ENCODE measurements around the gene CLASP1. TPM values are rescaled to one million over a fixed set of nuclear protein-coding genes. Genes with fewer than 3 reads are reported as not detected.
A peak's percentile ranks its signal among the peaks of the same experiment; 100 is the strongest.

The CLASP1 gene
- total RNA-seq, 2 experiments from 2014 or later: 62.3 to 76.1 TPM

- no peaks in the 10 kb centered on the region for H3K9me3 Mint-ChIP-seq (ENCODE audit: low read depth)
- no peak overlapping the region for H3K27ac Mint-ChIP-seq
- H3K36me3 Mint-ChIP-seq: peaks cover 12% of the 10 kb centered on the region
- DNase-seq (no peak), ATAC-seq (no peak)
- no peaks in the 10 kb centered on the region for H3K27me3 Mint-ChIP-seq
- CTCF ChIA-PET: interaction anchor here (1.3 to 3.6 kb wide), 5 partner anchors 8 to 186 kb away, joined by 3 to 33 read pairs (median 15); partner anchors contain the start of gene CLASP1
- H3K4me1 Mint-ChIP-seq: peaks cover 52% of the 10 kb centered on the region
- no peak overlapping the region for H3K4me3 Mint-ChIP-seq
These were observed 116.4 kb downstream of the CLASP1 start for GRCh38 chr2:121532894-121533293.

- DNase-seq (no peak), ATAC-seq (no peak)
- peaks cover 17% of the 10 kb centered on the region for H3K36me3 Mint-ChIP-seq
- no peaks in the 10 kb centered on the region for H3K27me3 Mint-ChIP-seq
- H3K27ac Mint-ChIP-seq: peak overlapping the region; percentile 67
- H3K9me3 Mint-ChIP-seq (ENCODE audit: low read depth): no peaks in the 10 kb centered on the region
- H3K4me1 Mint-ChIP-seq: peaks cover 53% of the 10 kb centered on the region
- peak overlapping the region; percentile 44 for H3K4me3 Mint-ChIP-seq
- CTCF ChIA-PET: interaction anchor here (1.2 to 3.6 kb wide), 7 partner anchors 9 to 186 kb away, joined by 3 to 33 read pairs (median 8); partner anchors contain the start of gene CLASP1
These were observed 116.9 kb downstream of the CLASP1 start for GRCh38 chr2:121532347-121532766.

GRCh38 chr2:121530212-121530705 lies 119.0 kb downstream of the CLASP1 start:
- CTCF ChIA-PET: interaction anchor here (0.6 to 3.6 kb wide), 13 partner anchors 10 to 228 kb away, joined by 3 to 33 read pairs (median 4); partner anchors contain the start of genes CLASP1 and NIFK
- ATAC-seq (peak; percentile 71), DNase-seq (no peak)
- Mint-ChIP-seq H3K4me3 (peak overlapping the region; percentile 82), H3K27me3 (no peaks in the 10 kb centered on the region), H3K27ac (peak overlapping the region; percentile 96), H3K4me1 (peaks cover 54% of the 10 kb centered on the region), H3K9me3 (ENCODE audit: low read depth) (no peaks in the 10 kb centered on the region), H3K36me3 (peaks cover 30% of the 10 kb centered on the region)

- no peaks in the 10 kb centered on the region for H3K9me3 Mint-ChIP-seq (ENCODE audit: low read depth)
- peak overlapping the region; percentile 82 for H3K4me3 Mint-ChIP-seq
- CTCF ChIA-PET: interaction anchor here (0.5 to 3.6 kb wide), 7 partner anchors 16 to 189 kb away, joined by 3 to 33 read pairs (median 3); partner anchors contain the start of gene CLASP1
- peaks cover 56% of the 10 kb centered on the region for H3K4me1 Mint-ChIP-seq
- H3K36me3 Mint-ChIP-seq: peaks cover 33% of the 10 kb centered on the region
- ATAC-seq (peak; percentile 4), DNase-seq (no peak)
- no peaks in the 10 kb centered on the region for H3K27me3 Mint-ChIP-seq
- H3K27ac Mint-ChIP-seq: peak overlapping the region; percentile 96
These were observed 119.6 kb downstream of the CLASP1 start for GRCh38 chr2:121529439-121530211.

GRCh38 chr2:121527009-121527682 lies 122.1 kb downstream of the CLASP1 start:
- H3K27ac Mint-ChIP-seq: peak overlapping the region; percentile 49
- no peak for ATAC-seq
- peaks cover 45% of the 10 kb centered on the region for H3K36me3 Mint-ChIP-seq
- no peak overlapping the region for H3K4me3 Mint-ChIP-seq
- H3K4me1 Mint-ChIP-seq: peaks cover 49% of the 10 kb centered on the region
- no peak for DNase-seq
- H3K9me3 Mint-ChIP-seq (ENCODE audit: low read depth): no peaks in the 10 kb centered on the region
- CTCF ChIA-PET: no interaction called here
- no peaks in the 10 kb centered on the region for H3K27me3 Mint-ChIP-seq

- Mint-ChIP-seq H3K36me3 (peaks cover 46% of the 10 kb centered on the region), H3K27ac (peak overlapping the region; percentile 36), H3K9me3 (ENCODE audit: low read depth) (no peaks in the 10 kb centered on the region), H3K4me1 (peaks cover 38% of the 10 kb centered on the region), H3K27me3 (no peaks in the 10 kb centered on the region), H3K4me3 (no peak overlapping the region)
- DNase-seq: no peak
- no peak for ATAC-seq
- CTCF ChIA-PET: no interaction called here
These were observed 124.4 kb downstream of the CLASP1 start for GRCh38 chr2:121524685-121525425.

- DNase-seq (no peak), ATAC-seq (no peak)
- H3K36me3 Mint-ChIP-seq: peaks cover 36% of the 10 kb centered on the region
- H3K27ac Mint-ChIP-seq: no peak overlapping the region
- no peaks in the 10 kb centered on the region for H3K27me3 Mint-ChIP-seq
- no peak overlapping the region for H3K4me3 Mint-ChIP-seq
- CTCF ChIA-PET: no interaction called here
- H3K9me3 Mint-ChIP-seq (ENCODE audit: low read depth): no peaks in the 10 kb centered on the region
- peaks cover 9% of the 10 kb centered on the region for H3K4me1 Mint-ChIP-seq
These were observed 127.9 kb downstream of the CLASP1 start for GRCh38 chr2:121521359-121521758.

- no peaks in the 10 kb centered on the region for H3K9me3 Mint-ChIP-seq (ENCODE audit: low read depth)
- DNase-seq: no peak
- H3K4me1 Mint-ChIP-seq: peaks cover 9% of the 10 kb centered on the region
- no peak for ATAC-seq
- H3K27ac Mint-ChIP-seq: no peak overlapping the region
- no peak overlapping the region for H3K4me3 Mint-ChIP-seq
- peaks cover 33% of the 10 kb centered on the region for H3K36me3 Mint-ChIP-seq
- no peaks in the 10 kb centered on the region for H3K27me3 Mint-ChIP-seq
- CTCF ChIA-PET: no interaction called here
These were observed 128.6 kb downstream of the CLASP1 start for GRCh38 chr2:121520641-121520994.

- H3K27me3 Mint-ChIP-seq: no peaks in the 10 kb centered on the region
- CTCF ChIA-PET: interaction anchor here (2.5 kb wide), 1 partner anchor 11 kb away, joined by 8 read pairs; the partner anchor contains the start of gene RNU4ATAC
- H3K4me3 Mint-ChIP-seq: no peak overlapping the region
- H3K4me1 Mint-ChIP-seq: peaks cover 9% of the 10 kb centered on the region
- H3K27ac Mint-ChIP-seq: no peak overlapping the region
- H3K36me3 Mint-ChIP-seq: peaks cover 34% of the 10 kb centered on the region
- no peaks in the 10 kb centered on the region for H3K9me3 Mint-ChIP-seq (ENCODE audit: low read depth)
- ATAC-seq (no peak), DNase-seq (no peak)
These were observed 129.3 kb downstream of the CLASP1 start for GRCh38 chr2:121519732-121520640.

GRCh38 chr2:121519153-121519552 lies 130.1 kb downstream of the CLASP1 start:
- H3K4me1 Mint-ChIP-seq: peaks cover 12% of the 10 kb centered on the region
- H3K4me3 Mint-ChIP-seq: no peak overlapping the region
- DNase-seq: no peak
- CTCF ChIA-PET: interaction anchor here (0.5 to 2.5 kb wide), 3 partner anchors 12 to 201 kb away, joined by 3 to 8 read pairs (median 3); partner anchors contain the start of gene RNU4ATAC
- ATAC-seq: no peak
- no peaks in the 10 kb centered on the region for H3K9me3 Mint-ChIP-seq (ENCODE audit: low read depth)
- no peak overlapping the region for H3K27ac Mint-ChIP-seq
- no peaks in the 10 kb centered on the region for H3K27me3 Mint-ChIP-seq
- H3K36me3 Mint-ChIP-seq: peaks cover 33% of the 10 kb centered on the region

- peaks cover 13% of the 10 kb centered on the region for H3K4me1 Mint-ChIP-seq
- H3K27me3 Mint-ChIP-seq: no peaks in the 10 kb centered on the region
- no peak for ATAC-seq
- CTCF ChIA-PET: interaction anchor here (1.0 kb wide), 1 partner anchor 17 kb away, joined by 3 read pairs; the partner anchor contains the start of gene RNU4ATAC
- peak overlapping the region; percentile 16 for H3K27ac Mint-ChIP-seq
- H3K4me3 Mint-ChIP-seq: no peak overlapping the region
- H3K9me3 Mint-ChIP-seq (ENCODE audit: low read depth): no peaks in the 10 kb centered on the region
- peaks cover 38% of the 10 kb centered on the region for H3K36me3 Mint-ChIP-seq
- no peak for DNase-seq
These were observed 135.5 kb downstream of the CLASP1 start for GRCh38 chr2:121513597-121514333.

- CTCF ChIA-PET: no interaction called here
- peaks cover 49% of the 10 kb centered on the region for H3K36me3 Mint-ChIP-seq
These were observed 138.4 kb downstream of the CLASP1 start for GRCh38 chr2:121510857-121511256.

More at GRCh38 chr2:121510857-121511256, 138.4 kb downstream of the CLASP1 start:
- Mint-ChIP-seq H3K27ac (no peak overlapping the region), H3K27me3 (no peaks in the 10 kb centered on the region), H3K9me3 (ENCODE audit: low read depth) (no peaks in the 10 kb centered on the region), H3K4me3 (no peak overlapping the region), H3K4me1 (peaks cover 11% of the 10 kb centered on the region)
- DNase-seq (no peak), ATAC-seq (no peak)
